ENCODE results near the gene HOPX.
"Not testable (repeated sequence)": the region's sequence is repeated elsewhere in the genome, so short reads cannot be mapped to it uniquely, and the experiment has no call there.

HOPX gene, protein sequence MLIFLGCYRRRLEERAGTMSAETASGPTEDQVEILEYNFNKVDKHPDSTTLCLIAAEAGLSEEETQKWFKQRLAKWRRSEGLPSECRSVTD

DNA sequence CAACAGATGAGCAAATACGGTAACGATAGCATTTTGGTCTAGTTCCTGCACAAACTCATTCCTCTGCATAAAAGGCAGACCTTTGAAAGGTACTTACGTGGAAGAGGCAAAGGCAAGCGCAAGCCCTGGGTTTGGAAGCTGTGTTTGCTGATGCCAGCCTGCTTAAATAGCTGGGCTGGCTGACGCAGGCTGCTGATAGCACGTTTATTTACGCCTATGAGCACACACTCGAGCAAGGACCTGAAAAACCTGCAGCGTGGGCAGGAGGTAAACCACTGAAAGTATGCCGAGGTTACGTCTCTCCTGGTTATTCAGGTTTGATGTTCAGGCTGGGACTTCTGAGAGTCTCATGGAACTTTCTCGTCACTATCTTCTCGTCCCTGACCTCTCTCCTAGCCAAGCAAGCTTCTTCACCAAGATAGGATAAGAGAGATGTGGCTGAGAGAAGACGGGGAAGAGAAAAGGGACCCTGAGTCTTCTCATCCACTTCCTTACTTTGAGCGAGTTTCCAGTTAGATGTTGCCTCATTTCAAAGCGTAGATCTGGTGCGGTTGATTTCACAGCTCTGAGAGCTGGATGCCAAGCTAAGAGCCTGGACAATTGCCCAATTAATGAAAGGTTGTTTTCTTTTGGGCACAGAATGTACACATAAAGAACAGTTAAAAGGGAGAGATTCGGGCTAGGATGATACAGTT, at the start of gene HOPX:
HOPX (minus strand) TSS at position 139 of the 695 bp plus-strand sequence. CDS start 23,480 bp downstream, outside the sequence.
- H3K4me3 ChIP-seq (replicated peaks; ENCODE audit: low read depth, low read length) = no peak within 1 kb of the TSS
- TF ChIP-seq CTCF (IDR thresholded peaks at IDR 0.05; ENCODE audit: low read length, missing control alignments) = no peak
- peak; percentile 35 for DNase-seq (ENCODE audit: low read depth)

- H3K4me3 ChIP-seq (replicated peaks; ENCODE audit: low read depth, low read length) = no peak overlapping the region
- DNase-seq (ENCODE audit: low read depth) = no peak
- TF ChIP-seq CTCF (IDR thresholded peaks at IDR 0.05; ENCODE audit: low read length, missing control alignments) = no peak
Observed at GRCh38 chr4:56730097-56730496, 49.0 kb upstream of the HOPX start.

DNA sequence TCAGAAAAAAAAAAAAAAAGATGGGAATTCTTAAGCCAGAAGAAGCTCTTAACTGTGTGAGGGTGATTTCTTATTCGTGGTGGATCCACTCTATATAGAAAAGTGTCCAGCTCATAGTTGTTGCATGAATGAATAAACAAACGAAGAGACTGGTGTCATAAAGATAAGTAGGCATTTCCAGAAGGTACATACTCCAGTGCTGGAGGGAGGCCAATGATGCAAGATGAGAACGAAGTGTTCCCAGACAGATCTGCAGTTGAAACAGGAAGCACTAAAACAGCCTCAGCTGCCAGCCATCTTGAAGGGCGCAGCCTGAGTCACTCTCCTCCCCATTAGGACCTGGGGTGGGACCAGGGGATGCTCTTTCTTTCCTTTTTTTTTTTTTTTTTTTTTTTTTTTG, 47.4 kb upstream of the HOPX start:
- H3K4me3 ChIP-seq (replicated peaks; ENCODE audit: low read depth, low read length) = no peak overlapping the region
- TF ChIP-seq CTCF (IDR thresholded peaks at IDR 0.05; ENCODE audit: low read length, missing control alignments) = no peak
- peak; percentile 97 for DNase-seq (ENCODE audit: low read depth)

DNA sequence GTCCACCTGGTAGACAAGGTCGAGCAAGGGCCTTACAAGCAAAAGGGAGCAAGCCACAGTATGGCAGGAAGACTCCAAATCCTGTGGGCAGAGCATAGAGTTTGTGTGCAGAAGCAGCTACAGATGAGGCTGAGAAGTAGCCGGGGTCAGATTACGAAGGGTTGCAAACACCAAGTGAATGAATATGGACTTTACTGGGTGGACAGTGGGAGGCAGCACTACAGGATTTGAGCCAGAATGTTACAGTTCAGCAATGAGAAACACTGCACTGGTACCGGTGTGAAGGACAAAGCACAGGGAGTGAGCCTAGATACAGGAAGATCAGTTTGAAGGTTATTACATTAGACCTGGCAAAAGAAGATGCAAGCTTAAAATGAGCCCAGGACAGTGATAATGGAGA, 46.1 kb upstream of the HOPX start:
- H3K4me3 ChIP-seq (replicated peaks; ENCODE audit: low read depth, low read length) = no peak overlapping the region
- DNase-seq (ENCODE audit: low read depth) = peak; percentile 31
- peak; percentile 6 for TF ChIP-seq CTCF (IDR thresholded peaks at IDR 0.05; ENCODE audit: low read length, missing control alignments)

- not testable (repeated sequence) for DNase-seq (ENCODE audit: low read depth)
Observed at GRCh38 chr4:56726593-56726992, 45.5 kb upstream of the HOPX start.

DNA sequence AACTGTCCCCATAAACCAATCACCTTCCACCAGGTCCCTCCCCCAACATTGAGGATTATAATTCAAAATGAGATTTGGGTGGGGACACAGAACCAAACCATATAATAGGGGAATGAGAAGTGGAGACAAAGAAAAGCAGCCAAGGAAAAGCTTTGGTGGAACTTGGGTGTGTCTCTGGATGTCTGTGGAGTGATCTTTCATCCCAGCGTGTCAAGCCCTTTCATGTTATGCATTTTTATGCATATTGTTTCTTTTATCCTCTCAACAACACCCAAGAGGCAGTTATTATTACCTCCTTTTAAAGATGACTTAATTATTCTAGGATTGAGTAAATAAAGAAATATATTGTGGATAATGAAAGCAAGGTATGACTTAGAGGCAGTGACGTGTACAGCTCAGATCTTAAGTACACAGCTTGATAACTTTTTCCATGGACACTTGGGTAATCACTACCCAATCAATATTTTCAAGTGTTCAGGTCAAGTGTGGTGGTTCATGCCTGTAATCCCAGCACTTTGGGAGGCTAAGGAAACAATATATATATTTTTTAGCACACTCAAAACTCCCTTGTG, 42.6 kb upstream of the HOPX start:
- no peak overlapping the region for H3K4me3 ChIP-seq (replicated peaks; ENCODE audit: low read depth, low read length)
- TF ChIP-seq CTCF (IDR thresholded peaks at IDR 0.05; ENCODE audit: low read length, missing control alignments) = no peak
- DNase-seq (ENCODE audit: low read depth) = no peak

More at GRCh38 chr4:56726593-56726992, 45.5 kb upstream of the HOPX start:
- H3K4me3 ChIP-seq (replicated peaks; ENCODE audit: low read depth, low read length) = not testable (repeated sequence)

DNA sequence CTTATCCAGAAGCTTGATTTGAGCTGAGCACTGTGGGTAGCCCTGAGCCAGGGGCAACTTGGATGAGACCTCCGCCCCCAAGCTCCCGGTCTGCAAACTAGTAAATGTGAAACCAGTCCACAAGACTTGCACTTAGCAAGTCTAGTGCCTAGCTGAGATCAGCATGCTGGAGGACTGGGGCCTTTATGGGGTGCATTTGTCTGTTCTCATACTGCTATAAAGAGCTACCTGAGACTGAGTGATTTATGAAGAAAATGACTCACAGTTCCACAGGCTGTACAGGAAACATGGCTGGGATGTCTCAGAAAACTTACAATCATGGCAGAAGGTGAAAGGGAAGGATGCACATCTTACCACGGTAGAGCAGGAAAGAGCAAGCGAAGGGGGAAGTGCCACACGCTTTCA, 42.1 kb upstream of the HOPX start:
- TF ChIP-seq CTCF (IDR thresholded peaks at IDR 0.05; ENCODE audit: low read length, missing control alignments) = no peak
- no peak overlapping the region for H3K4me3 ChIP-seq (replicated peaks; ENCODE audit: low read depth, low read length)
- DNase-seq (ENCODE audit: low read depth) = no peak
